K562 (cell line): ENCODE results near the gene CDCA5. TPM values are rescaled to one million over a fixed set of nuclear protein-coding genes. Genes with fewer than 3 reads are reported as not detected.
A peak's percentile ranks its signal among the peaks of the same experiment; 100 is the strongest.

Source experiments
- ATAC-seq: fragments of 200-7000 bp; cut with Tn5 transposase; 3 replicates; pipeline ENCODE4 v1.9.1; 2020; ENCODE audit warnings: moderate library complexity
- BruUV-seq: library from RNA; stranded (reverse); fragments of 400-500 nt; replicated peaks from 2 replicates; lab custom pipeline; 2021; lab: Mats Ljungman, UMichigan
- CTCF ChIA-PET: fragments of 300-600 bp; formaldehyde crosslinking; extraction: SDS; loops from one replicate; lab custom pipeline; 2021; ENCODE audit warnings: low intra/inter-chr PET ratio; lab: Yijun Ruan, JAX
- POLR2A ChIA-PET: fragments of 300-600, 350-650 bp; sonication (Branson Sonifier 250); formaldehyde crosslinking; extraction: SDS; loops from one replicate; lab custom pipeline; 2021; ENCODE audit warnings: antibody characterized with exemption, inconsistent platforms; lab: Yijun Ruan, JAX
- DNase-seq, 4 experiments: peaks; one replicate each; pipeline versions ENCODE4 v3.0.0 to v3.0.0-alpha.2; 2011 to 2018; ENCODE audit warnings: low spot score in 3 of 4, mixed read lengths in 3 of 4; ENCODE audit errors: extremely low read depth in 1 of 4
- FAIRE-seq: peaks from 2 replicates; lab custom pipeline; 2011; peaks lifted over from hg19 to GRCh38; lab: Jason Lieb, UNC
- H2AFZ ChIP-seq: 2 replicates; pipeline ENCODE4 v1.6.0; 2011; ENCODE audit warnings: low read depth, low read length, control low read depth, inconsistent platforms
- H3K27ac ChIP-seq: fragments of 200-600 bp; 3 replicates; pipeline ENCODE4 v1.8.0; 2011; ENCODE audit warnings: low read depth, mild to moderate bottlenecking, control low read depth, inconsistent platforms, low read length, moderate library complexity, mixed read lengths; ENCODE audit errors: extremely low read depth
- H3K27me3 ChIP-seq, 2 experiments: fragments of 300-600 bp in 1 of 2; 2 replicates in 1 of 2; 3 replicates in 1 of 2; pipeline versions ENCODE4 v1.6.0 to v1.8.0; 2011; ENCODE audit warnings: inconsistent platforms in 2 of 2, low read length in 2 of 2, mild to moderate bottlenecking in 1 of 2, mixed read lengths in 1 of 2, moderate library complexity in 1 of 2; ENCODE audit not compliant: control insufficient read depth in 2 of 2, insufficient read depth in 2 of 2
- H3K36me3 ChIP-seq: fragments of 300-600 bp; 3 replicates; pipeline ENCODE4 v1.8.0; 2011; ENCODE audit warnings: mild to moderate bottlenecking, low read length, inconsistent platforms; ENCODE audit not compliant: control insufficient read depth, insufficient read depth
- H3K4me1 ChIP-seq, 2 experiments: fragments of 200-600 bp in 1 of 2; replicated peaks in 1 of 2; 2 replicates in 1 of 2; 3 replicates in 1 of 2; pipeline versions ENCODE4 v1.5.1 to v1.8.0; 2011; ENCODE audit warnings: inconsistent platforms in 2 of 2, low read length in 2 of 2, mild to moderate bottlenecking in 1 of 2, mixed read lengths in 1 of 2, moderate library complexity in 1 of 2; ENCODE audit not compliant: control insufficient read depth in 2 of 2, insufficient read depth in 2 of 2
- H3K4me2 ChIP-seq: 2 replicates; pipeline ENCODE4 v1.6.1; 2011; ENCODE audit warnings: low read length, control low read depth, inconsistent platforms, mixed read lengths; ENCODE audit not compliant: insufficient read depth
- H3K4me3 ChIP-seq: fragments of 200-600 bp; sonication (generic), shearing (Covaris generic); 2 replicates; pipeline ENCODE4 v1.5.1; 2016; ENCODE audit warnings: control low read depth, inconsistent platforms
- H3K79me2 ChIP-seq: fragments of 200-600 bp; 3 replicates; pipeline ENCODE4 v1.8.0; 2011; ENCODE audit warnings: low read length, inconsistent platforms; ENCODE audit not compliant: control insufficient read depth, insufficient read depth
- H3K9ac ChIP-seq, 2 experiments: 2 replicates each; pipeline versions ENCODE4 v1.6.0 to v1.6.1; 2011; ENCODE audit warnings: low read depth in 2 of 2, low read length in 2 of 2, control low read depth in 1 of 2, inconsistent platforms in 1 of 2, mild to moderate bottlenecking in 1 of 2, mixed read lengths in 1 of 2; ENCODE audit not compliant: insufficient read depth in 1 of 2
- H3K9me1 ChIP-seq: one replicate; pipeline ENCODE4 v1.6.0; 2011; ENCODE audit warnings: inconsistent platforms, mild to moderate bottlenecking, low read length, moderate library complexity; ENCODE audit not compliant: control insufficient read depth, insufficient read depth
- H3K9me3 ChIP-seq: replicated peaks from 2 replicates; pipeline ENCODE4 v1.5.1; 2011; ENCODE audit warnings: low read depth, low read length, inconsistent platforms; ENCODE audit not compliant: control insufficient read depth, insufficient read depth
- H4K20me1 ChIP-seq: replicated peaks from 2 replicates; pipeline ENCODE4 v1.6.1; 2011; ENCODE audit warnings: low read length, inconsistent platforms, mixed read lengths; ENCODE audit not compliant: control insufficient read depth, insufficient read depth
- ATF7 ChIP-seq: fragments of 450-650 bp; IDR thresholded peaks from 2 replicates; pipeline ENCODE4 v1.7.1; 2014; ENCODE audit warnings: mild to moderate bottlenecking, moderate library complexity
- CGGBP1 ChIP-seq: fragments of 250-450 bp; sonication (Bioruptor Pico); IDR thresholded peaks from 2 replicates; pipeline ENCODE4 v1.9.0; 2021; ENCODE audit warnings: mild to moderate bottlenecking
- COPS2 ChIP-seq: fragments of 450-650 bp; conservative IDR thresholded peaks from 2 replicates; pipeline ENCODE4 v1.6.1; 2016; ENCODE audit warnings: mild to moderate bottlenecking, moderate library complexity
- FOS ChIP-seq: IDR thresholded peaks from 3 replicates; pipeline ENCODE4 v1.6.1; 2011; ENCODE audit not compliant: insufficient read length; ENCODE audit errors: extremely low read depth
- IFI16 ChIP-seq: fragments of 250-450 bp; sonication (Bioruptor Pico); IDR thresholded peaks from 2 replicates; pipeline ENCODE4 v2.1.2; 2022; ENCODE audit warnings: mild to moderate bottlenecking, inconsistent platforms
- NFIC ChIP-seq: fragments of 450-650 bp; IDR thresholded peaks from 2 replicates; pipeline ENCODE4 v1.6.1; 2017; ENCODE audit warnings: mild to moderate bottlenecking, inconsistent platforms
- SOX6 ChIP-seq: fragments of 450-650 bp; IDR thresholded peaks from 2 replicates; pipeline ENCODE4 v1.6.1; 2014; ENCODE audit warnings: mild to moderate bottlenecking
- SUPT5H ChIP-seq: fragments of 450-650 bp; IDR thresholded peaks from 2 replicates; pipeline ENCODE4 v1.6.1; 2016
- TRIM24 ChIP-seq, 2 experiments: fragments of 450-650 bp; IDR thresholded peaks; 2 replicates each; pipeline ENCODE4 v1.6.1; 2016
- ZBTB49 ChIP-seq: sonication (generic); formaldehyde crosslinking; IDR thresholded peaks from 2 replicates; pipeline ENCODE4 v1.8.0; 2022; ENCODE audit warnings: missing genetic modification reagents, mild to moderate bottlenecking, borderline replicate concordance
- ZNF408 ChIP-seq: fragments of 250-450 bp; sonication (Bioruptor Pico); IDR thresholded peaks from 2 replicates; pipeline ENCODE4 v1.4.0; 2020; ENCODE audit warnings: low read depth, mild to moderate bottlenecking, moderate library complexity
- WGBS: fragments of 100-300 bp; shearing (Covaris generic); methylation state at CpG from one replicate; pipeline ENCODE4 v1.1.6; 2016; ENCODE audit warnings: low coverage, mixed read lengths; ENCODE audit not compliant: insufficient coverage; ENCODE audit errors: missing lambda C conversion rate; 5-methylcytosine and 5-hydroxymethylcytosine counted together
- in situ Hi-C: fragments of 300-500 bp; cut with MboI; formaldehyde crosslinking; loops from 4 replicates; pipeline ENCODE4 v1.15.0; 2018; ENCODE audit warnings: inconsistent platforms, mixed read lengths
- intact Hi-C: fragments of 100-400 bp; cut with micrococcal nuclease; formaldehyde crosslinking; loops from 2 replicates; pipeline ENCODE4 v1.14.2; 2022
- polyA plus RNA-seq, 8 experiments: library from polyadenylated mRNA; depleted of rRNA in 4 of 8; stranded (reverse) in 5 of 8; unstranded in 3 of 8; fragments of >200 nt; fragmentation: Nextera tagmentation in 2 of 8; fragmentation: Illumina TruSeq in 1 of 8; extraction: Ambion mirVana in 2 of 8; extraction: Trizol in 1 of 8; gene quantifications; 2 replicates each; pipeline versions ENCODE4 v1.2.1 to v1.2.3, GENCODE V29; 2011 to 2014; ENCODE audit warnings: inconsistent platforms in 1 of 8, missing spikeins in 1 of 8
- total RNA-seq, 7 experiments: library from RNA; depleted of rRNA in 6 of 7; stranded (reverse); fragments of >200 nt in 6 of 7; fragmentation: Illumina TruSeq in 2 of 7; extraction: Trizol in 2 of 7; gene quantifications; 2 replicates each; pipeline versions ENCODE4 v1.2.1 to v1.2.3, GENCODE V29; 2011 to 2021; ENCODE audit warnings: low replicate concordance in 1 of 7
- TF ChIP-seq, protein P1 (sequence below): fragments of 450-650 bp; IDR thresholded peaks from 2 replicates; pipeline ENCODE4 v1.6.1; 2017; ENCODE audit warnings: antibody characterized with exemption
- TF ChIP-seq, protein P2 (sequence below): sonication (generic); formaldehyde crosslinking; IDR thresholded peaks from 2 replicates; pipeline ENCODE4 v1.8.0; 2023; ENCODE audit warnings: missing genetic modification reagents, mild to moderate bottlenecking, borderline replicate concordance

The CDCA5 gene
- total and polyA plus RNA-seq, 9 of the 15 experiments (the other 6 are each of a cell fraction or from before 2014, with no cell fraction given) = 18.9 to 94.3 (median 64.6) TPM

DNA sequence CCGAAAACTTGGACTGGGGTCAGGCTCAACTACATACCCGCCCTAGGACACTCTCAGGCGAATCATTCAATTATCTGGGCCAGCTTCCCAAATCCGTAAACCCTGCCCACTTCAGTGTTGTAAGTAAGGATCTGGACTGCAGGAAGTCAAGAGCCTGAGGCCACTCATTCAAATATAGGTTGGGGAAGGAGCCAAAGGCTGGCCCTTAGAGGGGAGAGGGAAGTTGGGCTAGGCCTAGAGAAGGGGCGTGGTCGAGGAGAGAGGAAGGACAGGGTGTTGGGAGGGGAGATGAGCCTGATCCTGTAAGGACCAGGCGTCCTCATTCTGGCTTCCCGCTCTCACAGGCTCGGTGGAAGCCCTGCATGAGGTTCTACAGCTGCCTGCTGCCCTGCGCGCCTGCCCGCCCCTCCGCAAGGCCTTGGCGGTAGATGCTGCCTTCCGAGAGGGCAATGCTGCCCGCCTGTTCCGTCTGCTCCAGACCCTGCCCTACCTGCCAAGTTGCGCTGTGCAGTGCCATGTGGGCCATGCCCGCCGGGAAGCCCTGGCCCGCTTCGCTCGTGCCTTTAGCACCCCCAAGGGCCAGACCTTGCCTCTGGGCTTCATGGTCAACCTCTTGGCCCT is 39.8 kb downstream of the CDCA5 start:
- H3K4me3 ChIP-seq = no peak overlapping the region
- intact Hi-C loops = no loop called here
- TF ChIP-seq COPS2 (no peak), ZNF408 (CRISPR knock-in tag) (no peak), SOX6 (no peak), NFIC (no peak), ATF7 (no peak), SUPT5H (no peak), ZBTB49 (CRISPR knock-in tag) (no peak), CGGBP1 (CRISPR knock-in tag) (no peak), IFI16 (CRISPR knock-in tag) (no peak), FOS (no peak), TRIM24 (IDR thresholded peaks at IDR 0.05) (no peak)
- TF ChIP-seq, protein P1, sequence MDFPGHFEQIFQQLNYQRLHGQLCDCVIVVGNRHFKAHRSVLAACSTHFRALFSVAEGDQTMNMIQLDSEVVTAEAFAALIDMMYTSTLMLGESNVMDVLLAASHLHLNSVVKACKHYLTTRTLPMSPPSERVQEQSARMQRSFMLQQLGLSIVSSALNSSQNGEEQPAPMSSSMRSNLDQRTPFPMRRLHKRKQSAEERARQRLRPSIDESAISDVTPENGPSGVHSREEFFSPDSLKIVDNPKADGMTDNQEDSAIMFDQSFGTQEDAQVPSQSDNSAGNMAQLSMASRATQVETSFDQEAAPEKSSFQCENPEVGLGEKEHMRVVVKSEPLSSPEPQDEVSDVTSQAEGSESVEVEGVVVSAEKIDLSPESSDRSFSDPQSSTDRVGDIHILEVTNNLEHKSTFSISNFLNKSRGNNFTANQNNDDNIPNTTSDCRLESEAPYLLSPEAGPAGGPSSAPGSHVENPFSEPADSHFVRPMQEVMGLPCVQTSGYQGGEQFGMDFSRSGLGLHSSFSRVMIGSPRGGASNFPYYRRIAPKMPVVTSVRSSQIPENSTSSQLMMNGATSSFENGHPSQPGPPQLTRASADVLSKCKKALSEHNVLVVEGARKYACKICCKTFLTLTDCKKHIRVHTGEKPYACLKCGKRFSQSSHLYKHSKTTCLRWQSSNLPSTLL = no peak
- TF ChIP-seq, protein P2, sequence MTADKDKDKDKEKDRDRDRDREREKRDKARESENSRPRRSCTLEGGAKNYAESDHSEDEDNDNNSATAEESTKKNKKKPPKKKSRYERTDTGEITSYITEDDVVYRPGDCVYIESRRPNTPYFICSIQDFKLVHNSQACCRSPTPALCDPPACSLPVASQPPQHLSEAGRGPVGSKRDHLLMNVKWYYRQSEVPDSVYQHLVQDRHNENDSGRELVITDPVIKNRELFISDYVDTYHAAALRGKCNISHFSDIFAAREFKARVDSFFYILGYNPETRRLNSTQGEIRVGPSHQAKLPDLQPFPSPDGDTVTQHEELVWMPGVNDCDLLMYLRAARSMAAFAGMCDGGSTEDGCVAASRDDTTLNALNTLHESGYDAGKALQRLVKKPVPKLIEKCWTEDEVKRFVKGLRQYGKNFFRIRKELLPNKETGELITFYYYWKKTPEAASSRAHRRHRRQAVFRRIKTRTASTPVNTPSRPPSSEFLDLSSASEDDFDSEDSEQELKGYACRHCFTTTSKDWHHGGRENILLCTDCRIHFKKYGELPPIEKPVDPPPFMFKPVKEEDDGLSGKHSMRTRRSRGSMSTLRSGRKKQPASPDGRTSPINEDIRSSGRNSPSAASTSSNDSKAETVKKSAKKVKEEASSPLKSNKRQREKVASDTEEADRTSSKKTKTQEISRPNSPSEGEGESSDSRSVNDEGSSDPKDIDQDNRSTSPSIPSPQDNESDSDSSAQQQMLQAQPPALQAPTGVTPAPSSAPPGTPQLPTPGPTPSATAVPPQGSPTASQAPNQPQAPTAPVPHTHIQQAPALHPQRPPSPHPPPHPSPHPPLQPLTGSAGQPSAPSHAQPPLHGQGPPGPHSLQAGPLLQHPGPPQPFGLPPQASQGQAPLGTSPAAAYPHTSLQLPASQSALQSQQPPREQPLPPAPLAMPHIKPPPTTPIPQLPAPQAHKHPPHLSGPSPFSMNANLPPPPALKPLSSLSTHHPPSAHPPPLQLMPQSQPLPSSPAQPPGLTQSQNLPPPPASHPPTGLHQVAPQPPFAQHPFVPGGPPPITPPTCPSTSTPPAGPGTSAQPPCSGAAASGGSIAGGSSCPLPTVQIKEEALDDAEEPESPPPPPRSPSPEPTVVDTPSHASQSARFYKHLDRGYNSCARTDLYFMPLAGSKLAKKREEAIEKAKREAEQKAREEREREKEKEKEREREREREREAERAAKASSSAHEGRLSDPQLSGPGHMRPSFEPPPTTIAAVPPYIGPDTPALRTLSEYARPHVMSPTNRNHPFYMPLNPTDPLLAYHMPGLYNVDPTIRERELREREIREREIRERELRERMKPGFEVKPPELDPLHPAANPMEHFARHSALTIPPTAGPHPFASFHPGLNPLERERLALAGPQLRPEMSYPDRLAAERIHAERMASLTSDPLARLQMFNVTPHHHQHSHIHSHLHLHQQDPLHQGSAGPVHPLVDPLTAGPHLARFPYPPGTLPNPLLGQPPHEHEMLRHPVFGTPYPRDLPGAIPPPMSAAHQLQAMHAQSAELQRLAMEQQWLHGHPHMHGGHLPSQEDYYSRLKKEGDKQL (CRISPR knock-in tag) = no peak

More for the DNA sequence above, 39.8 kb downstream of the CDCA5 start:
- no TSS peak for BruUV-seq
- peak overlapping the region in 1 of 2 experiments; percentile 37; a peak in 2 of 4 replicates for H3K9ac ChIP-seq
- H2AFZ ChIP-seq = no peak overlapping the region
- POLR2A ChIA-PET = interaction anchor here (0.8 kb wide), 1 partner anchor 68 kb away, joined by 3 read pairs; the partner anchor contains the start of gene TM7SF2
- H3K4me2 ChIP-seq = no peak overlapping the region
- peaks cover 24% of the 10 kb centered on the region for H3K79me2 ChIP-seq
- in situ Hi-C loops = no loop called here
- H3K9me1 ChIP-seq = no peaks in the 10 kb centered on the region
- DNase-seq = peak in 3 of 4 experiments; percentile 36 to 45 (median 45)
- no peaks in the 10 kb centered on the region; the same call in 1 of the 2 replicates for H4K20me1 ChIP-seq
- H3K4me1 ChIP-seq = peaks cover 10 to 68% of the 10 kb centered on the region in 2 experiments; a peak in 4 of 5 replicates
- H3K36me3 ChIP-seq = peaks cover 27% of the 10 kb centered on the region; the same call in 2 of the 3 replicates
- no peak for ATAC-seq
- CTCF ChIA-PET = no interaction called here
- no peaks in the 10 kb centered on the region for H3K9me3 ChIP-seq
- FAIRE-seq = peak; percentile 56
- no peaks in the 10 kb centered on the region for H3K27me3 ChIP-seq
- 88% methylated on average over 17 of the region's 23 CpGs for WGBS
- peak overlapping the region; percentile 28; the same call in 1 of the 3 replicates for H3K27ac ChIP-seq
